ENCODE measurements around the gene ZNF835. TPM values are rescaled to one million over a fixed set of nuclear protein-coding genes. Genes with fewer than 3 reads are reported as not detected.

ZNF835 gene
- total RNA-seq, 1 donor: 10.5 TPM

DNA sequence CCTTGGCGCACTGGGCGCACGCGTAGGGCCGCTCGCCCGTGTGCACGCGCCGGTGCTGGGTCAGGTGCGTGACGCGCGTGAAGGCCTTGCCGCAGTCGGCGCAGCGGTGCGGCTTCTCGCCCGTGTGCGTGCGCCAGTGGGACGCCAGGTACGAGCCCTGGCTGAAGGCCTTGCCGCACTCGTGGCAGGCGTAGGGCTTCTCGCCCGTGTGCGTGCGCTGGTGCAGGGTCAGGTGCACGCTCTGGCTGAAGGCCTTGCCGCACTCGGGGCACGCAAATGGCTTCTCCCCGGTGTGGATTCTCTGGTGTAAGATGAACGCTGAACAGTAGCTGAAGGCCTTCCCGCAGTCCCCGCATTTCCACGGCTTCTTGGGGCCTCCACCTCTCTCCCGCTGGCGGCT is 7.0 kb downstream of the ZNF835 start:
- no peak for DNase-seq (ENCODE audit: low read depth in 2 of 3, low spot score in 2 of 3)

DNA sequence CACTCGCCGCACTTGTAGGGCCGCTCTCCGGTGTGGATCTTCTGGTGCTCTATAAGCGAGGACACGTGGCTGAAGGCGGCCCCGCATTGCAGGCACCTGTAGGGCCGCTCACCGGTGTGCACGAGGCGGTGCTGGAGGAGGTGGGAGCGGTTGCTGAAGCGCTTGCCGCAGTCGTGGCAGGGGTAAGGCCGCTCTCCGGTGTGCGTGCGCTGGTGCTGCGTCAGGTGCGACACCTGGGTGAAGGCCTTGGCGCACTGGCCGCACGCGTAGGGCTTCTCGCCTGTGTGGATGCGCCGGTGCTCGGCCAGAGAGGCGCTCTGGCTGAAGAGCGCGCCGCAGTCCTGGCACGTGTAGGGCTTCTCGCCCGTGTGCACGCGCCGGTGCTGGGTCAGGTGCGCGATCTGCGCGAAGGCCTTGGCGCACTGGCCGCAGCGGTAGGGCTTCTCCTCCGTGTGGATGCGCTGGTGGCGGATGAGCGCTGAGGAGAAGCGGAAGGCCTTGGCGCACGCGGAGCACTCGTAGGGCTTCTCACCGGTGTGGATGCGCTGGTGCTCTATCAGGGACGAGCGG is 7.5 kb downstream of the ZNF835 start:
- DNase-seq (ENCODE audit: low read depth in 2 of 3, low spot score in 2 of 3): no peak

DNA sequence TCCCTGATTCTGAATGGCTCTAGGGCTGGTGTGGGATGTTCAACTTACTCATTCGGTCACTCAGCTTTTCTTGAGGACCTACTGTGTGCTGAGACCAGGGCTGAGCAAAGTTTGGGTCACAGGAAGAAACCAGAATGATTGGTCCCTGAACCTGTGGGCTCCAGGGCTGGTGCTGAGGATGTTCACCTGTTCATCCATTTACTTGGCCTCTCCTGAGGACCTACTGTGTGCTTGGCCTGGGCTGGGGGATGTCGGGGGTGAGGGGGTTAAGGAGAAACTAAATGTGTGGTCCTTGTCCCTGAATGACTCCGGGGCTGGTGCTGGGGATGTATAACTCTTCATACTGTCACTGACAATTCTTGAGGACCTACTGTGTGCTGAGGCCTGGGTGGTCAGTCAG is 10.3 kb downstream of the ZNF835 start:
- DNase-seq (ENCODE audit: low read depth in 2 of 3, low spot score in 2 of 3): no peak

DNA sequence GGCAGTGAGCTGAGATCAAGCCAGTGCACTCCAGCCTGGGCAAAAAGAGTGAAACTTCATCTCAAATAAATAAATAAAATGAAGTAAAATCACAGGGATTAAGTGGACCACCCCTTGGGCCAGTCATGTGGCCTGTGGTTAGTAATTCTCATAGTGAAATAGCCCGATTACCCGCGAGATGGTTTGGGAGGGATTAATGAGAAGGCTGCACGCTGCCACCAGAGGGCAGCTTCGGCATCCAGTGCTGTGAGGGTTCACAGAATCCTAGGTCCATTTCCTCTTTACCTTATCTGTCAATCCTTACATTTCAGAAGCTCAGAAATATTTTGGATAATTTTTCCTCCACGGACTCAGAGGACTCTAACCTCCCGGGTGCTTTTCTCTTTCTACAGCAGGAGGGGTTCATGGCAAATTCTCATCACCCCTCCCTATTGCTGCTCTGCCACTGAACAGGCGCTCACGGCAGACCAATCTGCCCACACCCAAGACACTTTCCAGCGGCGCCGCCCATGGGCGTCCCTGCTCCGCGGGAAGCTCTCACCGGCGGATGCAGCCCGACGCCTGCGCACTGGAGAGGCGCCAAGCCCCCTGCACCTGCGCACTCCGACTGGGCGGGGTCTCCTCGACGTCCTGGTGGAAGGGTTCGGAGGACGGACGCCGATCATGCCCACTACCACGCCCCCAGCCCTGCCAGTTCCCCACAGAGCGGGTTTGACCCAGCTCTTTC is 11.0 kb downstream of the ZNF835 start:
- peak in 2 of 3 donors; percentile 41 to 62 for DNase-seq (ENCODE audit: low read depth in 2 of 3, low spot score in 2 of 3)

DNA sequence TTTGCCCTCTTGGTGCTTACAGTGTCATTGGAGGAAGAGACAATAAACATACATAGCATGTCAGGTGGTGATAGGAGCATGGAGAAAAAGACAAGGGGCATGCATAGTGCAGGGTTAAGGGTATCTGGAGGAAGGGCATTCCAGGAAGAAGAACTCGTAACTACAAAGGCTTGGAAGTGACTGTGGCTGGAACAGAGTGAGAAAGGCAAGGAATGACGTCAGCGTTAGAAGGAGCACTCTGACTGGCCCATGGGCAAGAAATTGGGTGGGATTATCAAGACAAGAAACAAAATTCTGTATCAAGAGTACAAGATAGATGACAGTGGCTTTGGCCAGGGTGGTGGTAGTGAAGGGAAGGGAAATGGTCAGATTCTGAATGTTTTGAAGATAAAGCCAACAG is 17.4 kb downstream of the ZNF835 start:
- DNase-seq (ENCODE audit: low read depth in 2 of 3, low spot score in 2 of 3): no peak

DNA sequence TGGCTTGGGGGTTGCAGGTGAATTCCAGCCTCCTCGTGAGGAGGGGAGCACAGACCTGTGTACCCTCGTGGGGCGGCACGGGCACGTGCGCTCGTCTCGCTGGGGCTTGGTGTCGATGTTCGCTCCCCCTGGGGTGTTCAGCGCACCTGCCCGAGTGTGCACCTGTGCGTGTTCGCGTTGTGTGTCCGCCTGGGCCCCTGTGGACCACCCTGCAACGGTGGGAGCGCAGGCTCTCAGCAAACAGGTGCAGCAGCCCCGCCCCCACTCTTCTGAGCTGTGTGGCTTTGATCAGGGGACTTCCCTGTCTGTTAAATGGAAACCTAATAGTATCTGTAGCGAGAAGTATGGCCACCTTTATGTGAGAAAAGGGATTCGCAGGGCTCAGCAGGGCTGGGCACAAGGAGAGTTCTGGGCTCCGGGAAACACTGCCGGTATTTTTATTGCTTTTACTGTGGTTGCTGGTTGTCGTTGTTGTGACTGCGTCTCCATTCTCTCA is 28.0 kb downstream of the ZNF835 start:
- DNase-seq (ENCODE audit: low read depth in 2 of 3, low spot score in 2 of 3): no peak

DNA sequence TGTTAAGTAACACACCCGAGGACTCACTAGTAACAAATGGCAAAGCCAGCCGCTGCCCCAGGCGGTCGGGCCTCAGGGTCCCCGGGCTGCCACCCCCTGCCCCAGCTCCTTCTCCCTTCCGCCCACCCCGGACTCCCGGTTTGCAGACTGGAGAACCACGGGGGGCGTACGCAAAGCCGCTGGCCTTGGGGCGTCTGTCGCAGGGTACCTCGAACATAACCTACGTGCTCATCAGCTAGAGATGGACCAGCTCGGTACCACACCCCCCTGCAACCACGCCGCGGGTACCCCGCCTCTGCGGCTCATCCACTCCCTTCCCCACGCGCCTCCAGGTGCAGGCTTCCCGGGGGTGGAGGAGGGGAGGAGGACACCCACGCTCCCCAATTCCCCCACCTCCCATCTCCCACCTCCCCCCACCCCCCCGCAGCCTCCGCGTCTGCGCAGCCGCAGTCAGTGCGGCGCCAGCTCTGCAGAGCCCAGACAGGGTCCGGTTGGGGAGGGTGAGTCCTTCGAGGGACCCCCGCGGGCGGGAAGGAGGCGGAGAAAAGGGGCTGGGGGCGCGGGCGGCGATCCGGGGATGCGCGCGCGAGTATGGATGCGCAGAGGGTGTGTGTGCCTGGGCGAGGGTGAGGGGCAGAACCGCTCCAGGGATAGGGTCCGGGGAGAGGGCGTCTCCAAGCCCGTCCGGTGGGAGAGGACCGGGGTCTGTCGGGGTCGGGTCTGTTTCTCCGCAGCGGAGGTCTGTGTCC is 28.7 kb downstream of the ZNF835 start, which contains the start of gene SMIM17:
Gene SMIM17 (plus strand): TSS at position 449 of the 749 bp plus-strand sequence. CDS start 2,509 bp downstream, outside the sequence.
- DNase-seq (ENCODE audit: low read depth in 2 of 3, low spot score in 2 of 3): no peak

DNA sequence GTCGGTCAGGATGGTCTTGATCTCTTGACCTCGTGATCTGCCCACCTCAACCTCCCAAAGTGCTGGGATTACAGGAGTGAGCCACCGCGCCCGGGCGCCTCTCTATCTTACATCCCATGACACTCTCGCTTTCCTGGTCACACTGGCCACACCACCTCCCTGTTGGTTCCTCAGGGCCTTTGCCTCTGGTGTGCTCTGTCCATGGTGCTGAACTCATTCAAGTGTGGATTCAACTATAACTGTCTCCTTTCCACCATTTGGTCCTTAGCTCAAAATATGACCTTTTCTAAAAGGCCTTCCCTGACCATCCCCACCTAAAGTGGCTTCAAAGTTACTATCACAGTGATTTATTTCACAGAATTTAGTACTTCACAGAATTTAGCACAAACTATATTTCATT is 32.3 kb downstream of the ZNF835 start:
- DNase-seq (ENCODE audit: low read depth in 2 of 3, low spot score in 2 of 3): peak in 2 of 3 donors; percentile 18 to 48

DNA sequence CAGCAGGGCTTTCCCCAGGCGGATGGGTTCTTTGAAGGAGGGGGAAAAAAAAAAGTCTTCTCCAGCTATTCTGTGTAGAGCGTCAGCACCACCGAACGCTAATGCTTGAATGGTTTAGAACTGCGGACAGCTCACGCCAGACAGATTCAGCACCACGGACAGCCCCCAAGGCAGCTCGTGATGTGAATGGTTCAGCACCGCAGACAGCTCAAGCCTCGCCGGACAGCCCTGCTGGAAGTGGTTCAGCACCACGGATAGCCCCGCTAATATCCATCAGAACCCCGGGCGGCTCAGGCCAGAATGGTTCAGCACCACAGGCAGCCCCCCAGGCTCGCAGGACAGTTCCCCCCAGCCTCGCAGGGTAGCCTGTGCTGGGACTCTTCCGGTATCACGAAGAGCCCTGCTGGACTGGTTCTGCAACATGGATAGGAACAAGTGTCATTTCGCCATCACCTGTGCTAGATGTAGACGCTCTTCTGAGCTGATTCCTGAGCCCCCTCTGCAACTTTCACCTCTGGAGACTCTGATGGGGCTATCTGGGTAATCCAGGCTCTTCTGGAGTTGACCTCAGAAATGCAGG is 33.5 kb downstream of the ZNF835 start:
- DNase-seq (ENCODE audit: low read depth in 2 of 3, low spot score in 2 of 3): peak in 2 of 3 donors; percentile 90 to 94

DNA sequence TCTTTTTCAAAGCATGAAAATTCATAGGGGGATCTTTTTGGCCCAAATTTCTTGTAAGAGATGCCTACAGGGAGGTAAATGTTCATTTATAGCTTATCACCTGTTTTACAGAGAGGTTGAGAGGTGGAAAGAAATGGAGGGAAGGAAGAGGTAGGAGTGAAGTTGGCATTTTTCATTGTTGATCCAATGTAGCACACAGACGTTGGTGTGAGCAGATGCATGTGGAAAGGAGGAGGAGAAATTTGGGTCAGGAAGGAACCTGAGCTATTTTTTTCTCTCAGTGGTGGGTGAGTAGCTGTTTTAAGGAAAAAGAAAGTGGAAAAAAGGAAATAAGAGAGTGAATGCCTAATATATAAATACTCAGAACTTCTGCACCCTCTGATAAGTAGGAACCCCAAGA is 38.5 kb downstream of the ZNF835 start:
- DNase-seq (ENCODE audit: low read depth in 2 of 3, low spot score in 2 of 3): no peak

DNA sequence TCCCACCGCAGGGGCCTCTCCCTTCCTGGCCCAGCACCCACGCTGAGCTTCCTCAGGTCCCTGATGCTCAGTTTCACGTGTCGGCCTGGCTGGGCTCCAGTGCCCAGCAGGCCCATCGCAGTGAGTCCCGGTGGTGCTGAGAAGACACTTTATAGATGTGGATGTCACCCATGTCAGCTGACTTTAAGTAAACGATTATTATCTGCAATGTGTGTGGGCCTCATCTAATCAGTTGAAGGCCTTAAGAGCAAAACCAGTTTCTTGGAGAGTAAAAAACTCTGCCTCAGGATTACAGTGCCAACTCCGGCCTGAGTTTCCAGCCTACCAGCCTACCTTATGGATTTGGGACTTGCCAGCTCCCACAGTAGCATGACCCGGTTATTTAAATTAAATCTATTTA is 45.8 kb downstream of the ZNF835 start:
- no peak for DNase-seq (ENCODE audit: low read depth in 2 of 3, low spot score in 2 of 3)

DNA sequence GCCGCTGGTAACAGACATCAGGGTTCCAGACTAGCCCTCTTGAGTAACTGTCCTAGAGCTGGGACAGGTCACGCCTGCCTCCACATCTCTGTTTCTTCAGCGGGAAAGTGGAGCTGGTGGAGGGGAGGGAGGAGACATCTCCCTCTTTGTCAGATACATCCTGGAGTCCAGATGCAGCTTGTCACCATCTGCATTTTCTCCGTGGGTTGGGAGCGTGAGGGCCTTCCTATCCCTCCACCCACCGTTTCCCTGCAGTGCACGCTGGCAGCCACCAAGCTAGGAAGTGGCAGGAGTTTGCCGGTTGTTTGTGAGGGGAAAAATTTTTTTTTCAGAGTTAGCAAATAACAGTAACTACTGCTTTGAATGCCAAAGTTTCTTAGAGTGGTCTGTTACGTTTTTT is 48.6 kb downstream of the ZNF835 start:
- no peak for DNase-seq (ENCODE audit: low read depth in 2 of 3, low spot score in 2 of 3)

DNA sequence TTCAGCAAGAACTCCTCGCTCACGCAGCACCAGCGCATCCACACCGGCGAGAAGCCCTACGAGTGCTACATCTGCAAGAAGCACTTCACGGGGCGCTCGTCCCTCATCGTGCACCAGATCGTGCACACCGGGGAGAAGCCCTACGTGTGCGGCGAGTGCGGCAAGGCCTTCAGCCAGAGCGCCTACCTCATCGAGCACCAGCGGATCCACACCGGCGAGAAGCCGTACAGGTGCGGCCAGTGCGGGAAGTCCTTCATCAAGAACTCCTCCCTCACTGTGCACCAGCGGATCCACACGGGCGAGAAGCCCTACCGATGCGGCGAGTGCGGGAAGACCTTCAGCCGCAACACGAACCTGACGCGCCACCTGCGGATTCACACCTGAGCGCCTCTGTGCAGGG is 49.2 kb downstream of the ZNF835 start:
- DNase-seq (ENCODE audit: low read depth in 2 of 3, low spot score in 2 of 3): no peak

DNA sequence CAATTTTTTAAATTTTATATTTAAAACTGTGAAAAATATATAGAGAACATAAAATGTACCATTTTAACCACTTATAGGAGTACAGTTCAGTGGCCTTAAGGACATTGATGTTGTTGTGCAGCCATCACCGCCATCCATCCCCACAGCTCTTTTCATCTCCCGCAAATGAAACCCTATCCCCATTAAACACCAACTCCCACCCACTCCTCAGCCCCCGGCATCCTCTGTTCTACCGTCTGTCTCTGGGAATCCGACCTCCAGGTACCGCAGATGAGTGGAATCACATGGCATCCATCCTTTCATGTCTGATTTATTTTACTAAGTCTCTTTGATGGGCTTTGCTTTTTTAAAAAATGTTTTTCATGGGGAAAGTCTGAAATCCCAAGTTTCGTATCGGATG is 52.4 kb downstream of the ZNF835 start:
- no peak for DNase-seq (ENCODE audit: low read depth in 2 of 3, low spot score in 2 of 3)

DNA sequence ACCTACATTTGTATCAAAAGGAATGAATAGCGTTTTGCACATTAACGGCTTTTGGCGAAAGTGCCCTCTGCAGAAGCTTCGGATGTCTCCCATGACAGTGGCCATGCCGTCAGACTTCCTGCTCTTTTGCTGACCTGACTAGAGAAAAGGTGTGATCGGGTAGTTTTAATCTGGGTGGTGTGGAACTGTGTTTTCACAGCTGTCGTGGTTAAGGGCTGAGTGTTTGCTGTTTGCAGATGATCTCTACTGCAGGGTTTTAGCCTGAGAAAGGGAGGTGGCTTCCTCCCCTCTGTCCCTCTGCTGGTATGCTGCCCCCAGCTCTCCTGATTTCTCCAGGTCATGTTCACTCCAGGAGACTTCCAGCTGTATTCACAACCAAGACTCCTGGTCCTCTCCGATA is 54.0 kb downstream of the ZNF835 start:
- DNase-seq (ENCODE audit: low read depth in 2 of 3, low spot score in 2 of 3): no peak

DNA sequence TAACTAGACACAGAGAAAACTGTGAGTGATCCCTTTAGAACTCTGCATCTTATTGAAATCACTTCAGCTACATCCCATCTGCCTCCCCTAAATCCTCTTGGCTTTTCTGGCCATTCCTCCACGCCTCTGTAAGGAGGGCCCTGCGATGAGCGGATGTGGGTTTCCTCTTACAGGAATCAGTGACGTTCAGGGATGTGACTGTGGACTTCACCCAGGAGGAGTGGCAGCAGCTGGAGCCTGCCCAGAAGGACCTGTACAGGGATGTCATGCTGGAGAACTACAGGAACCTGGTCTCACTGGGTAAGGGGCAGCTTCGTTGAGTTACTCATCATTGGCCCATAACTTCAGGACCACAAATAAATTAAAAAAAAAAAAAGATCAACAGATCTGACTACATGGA is 57.9 kb downstream of the ZNF835 start:
- no peak for DNase-seq (ENCODE audit: low read depth in 2 of 3, low spot score in 2 of 3)

DNA sequence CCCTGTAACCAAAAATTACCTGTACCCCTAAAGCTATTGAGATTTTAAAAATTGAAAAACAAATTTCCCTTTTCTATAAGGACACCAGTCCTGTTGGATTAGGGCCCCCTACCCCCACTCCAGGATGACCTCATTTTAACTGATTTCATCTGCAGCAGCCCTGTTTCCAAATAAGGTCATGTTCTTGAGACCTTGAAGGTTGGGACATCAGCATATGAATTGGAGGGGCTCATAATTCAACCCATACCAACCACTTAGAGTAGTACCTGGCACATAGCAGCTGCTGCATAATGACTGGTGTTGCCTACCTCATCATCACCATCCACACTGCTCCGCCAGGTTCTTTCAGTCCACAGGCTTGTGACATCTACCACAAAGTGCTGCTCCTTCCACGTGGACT is 58.8 kb downstream of the ZNF835 start:
- DNase-seq (ENCODE audit: low read depth in 2 of 3, low spot score in 2 of 3): no peak

All from hematopoietic multipotent progenitor cell (in vitro differentiated cells).